Sigmoid colon (tissue), 7 donors: Measurements from ENCODE around the gene CFAP61. TPM values are rescaled to one million over a fixed set of nuclear protein-coding genes. Genes with fewer than 3 reads are reported as not detected.

Experiments used
- DNase-seq: peaks from one replicate; pipeline ENCODE4 v3.0.0-alpha.2; 2019
- H3K27ac ChIP-seq, 4 donors: fragments of 200-600 bp; sonication (generic); one replicate each; pipeline ENCODE4 v1.5.1; 2016 to 2019; ENCODE audit warnings: mild to moderate bottlenecking in 1 of 4
- H3K27me3 ChIP-seq, 3 donors: fragments of 200-600 bp; sonication (generic); one replicate each; pipeline ENCODE4 v1.5.1; 2019; ENCODE audit warnings: mild to moderate bottlenecking in 1 of 3
- H3K36me3 ChIP-seq, 4 donors: fragments of 200-600 bp; sonication (generic); one replicate each; pipeline ENCODE4 v1.5.1; 2016 to 2019
- H3K4me1 ChIP-seq, 4 donors: fragments of 200-600 bp; sonication (generic); one replicate each; pipeline ENCODE4 v1.5.1; 2017 to 2019
- H3K4me3 ChIP-seq, 4 donors: fragments of 200-600 bp; sonication (generic); one replicate each; pipeline ENCODE4 v1.5.1; 2017 to 2019; ENCODE audit warnings: mild to moderate bottlenecking in 2 of 4, moderate library complexity in 1 of 4
- H3K9me3 ChIP-seq, 4 donors: fragments of 200-600 bp in 3 of 4; sonication (generic) in 3 of 4; one replicate each; pipeline versions ENCODE4 v1.5.1 to v1.6.1; 2013 to 2019
- EP300 ChIP-seq, 4 donors: sonication (generic); formaldehyde crosslinking; IDR thresholded peaks; one replicate each; pipeline ENCODE4 v1.6.1; 2017; ENCODE audit warnings: antibody characterized with exemption in 4 of 4
- POLR2A ChIP-seq, 2 donors: fragments of 450-650 bp; IDR thresholded peaks; one replicate each; pipeline ENCODE4 v1.6.1; 2016; ENCODE audit warnings: antibody characterized with exemption in 2 of 2, mild to moderate bottlenecking in 2 of 2, moderate library complexity in 2 of 2
- POLR2AphosphoS5 ChIP-seq, 4 donors: sonication (generic); formaldehyde crosslinking; IDR thresholded peaks; one replicate each; pipeline ENCODE4 v1.6.1; 2017; ENCODE audit warnings: antibody characterized with exemption in 4 of 4
- WGBS, 2 donors: extraction: QIAGEN DNeasy Blood & Tissue Kit; methylation state at CpG; one replicate each; pipeline ENCODE4 v1.1.7; 2013; 5-methylcytosine and 5-hydroxymethylcytosine counted together
- intact Hi-C: fragments of 100-400 bp; cut with DNase I; formaldehyde crosslinking; loops from one replicate; pipeline ENCODE4 v1.15.1; 2023
- polyA plus RNA-seq, 3 donors: library from polyadenylated mRNA; stranded (reverse); fragments of 200-250 nt; gene quantifications; one replicate each; pipeline ENCODE4 v1.2.3, GENCODE V29; 2013
- total RNA-seq, 4 donors: library from RNA; depleted of rRNA; stranded (reverse); fragments of >200 nt; gene quantifications; one replicate each; pipeline ENCODE4 v1.1.0, GENCODE V29; 2016
- TF ChIP-seq, protein P1 (sequence below), 4 experiments: fragments of 450-650 bp in 3 of 4; fragments of 200-600 bp in 1 of 4; IDR thresholded peaks; one replicate each; pipeline ENCODE4 v1.5.1; 2016 to 2019; ENCODE audit warnings: antibody characterized with exemption in 4 of 4, mild to moderate bottlenecking in 3 of 4, moderate library complexity in 2 of 4
- donor health status: healthy with polysubstance abuse.
- donor health status: Bipolar disorder and iron deficiency.
- donor health status: healthy.

The CFAP61 gene
- total and polyA plus RNA-seq, 7 donors: 0.15 to 2.0 (median 0.44) TPM; not detected in 3

DNA sequence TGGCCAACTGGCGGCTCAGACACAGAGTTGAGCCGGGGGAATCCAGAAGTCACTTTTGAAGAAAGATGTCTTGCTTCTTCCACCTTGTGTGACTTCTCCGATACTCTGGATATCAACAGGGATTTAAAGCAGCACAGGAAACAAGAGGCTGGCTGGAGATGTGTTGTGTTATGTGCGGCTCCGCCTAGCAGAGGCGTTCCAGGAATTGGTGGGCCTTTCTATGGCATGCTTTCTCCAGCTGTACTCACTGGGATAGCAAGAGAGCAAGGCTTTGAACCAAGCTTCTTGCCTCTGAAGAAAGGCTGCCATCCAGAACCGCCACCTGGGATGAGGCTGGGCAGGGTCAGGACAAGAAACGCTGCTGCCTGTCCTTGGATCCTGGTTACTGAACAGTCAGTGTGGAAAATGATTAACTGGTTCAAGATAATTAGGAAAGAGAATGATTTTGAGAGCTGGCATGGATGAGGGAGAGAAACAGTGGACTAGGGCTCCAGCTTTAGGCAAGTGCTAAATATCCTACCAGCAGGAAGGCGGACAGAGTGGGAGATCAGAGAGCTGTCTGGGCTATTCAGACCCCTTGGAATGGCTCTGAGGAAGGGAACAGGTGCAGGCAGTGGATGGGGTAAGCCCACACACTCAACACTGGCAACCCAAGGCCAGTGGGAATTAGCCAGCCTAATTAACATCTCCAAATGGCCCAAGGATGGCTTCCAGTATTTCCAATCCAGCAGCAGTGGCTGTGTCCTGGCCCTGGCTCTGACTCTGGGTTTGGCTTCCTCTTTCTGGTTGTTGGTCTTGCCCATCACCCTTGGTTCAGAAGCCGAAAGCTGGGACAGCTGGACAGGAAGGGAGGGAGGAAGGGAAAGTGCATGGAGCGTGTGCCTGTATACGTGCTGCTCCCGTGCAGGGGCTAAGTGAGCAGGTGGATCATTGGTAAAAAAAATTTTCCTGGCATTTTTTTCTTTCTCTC is 347.5 kb downstream of the CFAP61 start:
- Histone ChIP-seq H3K4me3 (no peak overlapping the region), H3K4me1 (no peaks in the 10 kb centered on the region), H3K36me3 (no peaks in the 10 kb centered on the region), H3K27me3 (no peaks in the 10 kb centered on the region), H3K27ac (no peak overlapping the region), H3K9me3 (no peaks in the 10 kb centered on the region)
- no peak for DNase-seq
- intact Hi-C loops: no loop called here
- 82 to 88% methylated on average over 13 of the region's 13 CpGs for WGBS, 2 donors
- TF ChIP-seq, protein P1, sequence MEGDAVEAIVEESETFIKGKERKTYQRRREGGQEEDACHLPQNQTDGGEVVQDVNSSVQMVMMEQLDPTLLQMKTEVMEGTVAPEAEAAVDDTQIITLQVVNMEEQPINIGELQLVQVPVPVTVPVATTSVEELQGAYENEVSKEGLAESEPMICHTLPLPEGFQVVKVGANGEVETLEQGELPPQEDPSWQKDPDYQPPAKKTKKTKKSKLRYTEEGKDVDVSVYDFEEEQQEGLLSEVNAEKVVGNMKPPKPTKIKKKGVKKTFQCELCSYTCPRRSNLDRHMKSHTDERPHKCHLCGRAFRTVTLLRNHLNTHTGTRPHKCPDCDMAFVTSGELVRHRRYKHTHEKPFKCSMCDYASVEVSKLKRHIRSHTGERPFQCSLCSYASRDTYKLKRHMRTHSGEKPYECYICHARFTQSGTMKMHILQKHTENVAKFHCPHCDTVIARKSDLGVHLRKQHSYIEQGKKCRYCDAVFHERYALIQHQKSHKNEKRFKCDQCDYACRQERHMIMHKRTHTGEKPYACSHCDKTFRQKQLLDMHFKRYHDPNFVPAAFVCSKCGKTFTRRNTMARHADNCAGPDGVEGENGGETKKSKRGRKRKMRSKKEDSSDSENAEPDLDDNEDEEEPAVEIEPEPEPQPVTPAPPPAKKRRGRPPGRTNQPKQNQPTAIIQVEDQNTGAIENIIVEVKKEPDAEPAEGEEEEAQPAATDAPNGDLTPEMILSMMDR (IDR thresholded peaks at IDR 0.05): no peak
- TF ChIP-seq EP300 (IDR thresholded peaks at IDR 0.05): no peak

DNA sequence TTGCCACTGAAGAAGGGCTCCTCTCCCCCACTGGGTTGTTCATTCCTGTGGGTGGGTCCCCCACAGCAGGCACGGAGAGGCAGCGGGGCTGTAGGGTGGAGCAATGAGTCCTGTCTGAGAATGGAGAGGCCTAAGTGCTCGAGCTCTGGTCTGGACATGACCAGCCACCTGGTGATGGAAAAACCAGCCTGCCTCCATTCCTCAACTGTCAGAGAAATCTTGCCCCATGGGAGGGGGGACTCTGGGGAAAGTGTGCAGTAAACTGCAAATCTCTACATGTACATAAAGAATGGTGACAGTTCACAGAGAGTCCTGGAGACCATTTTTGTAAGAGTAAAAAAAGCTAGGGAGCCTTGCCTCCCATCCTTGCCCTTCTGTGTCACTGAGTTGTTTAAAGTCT is 349.7 kb downstream of the CFAP61 start:
- 90 to 96% methylated on average over 3 of the region's 3 CpGs for WGBS, 2 donors
- intact Hi-C loops: no loop called here
- Histone ChIP-seq H3K9me3 (no peaks in the 10 kb centered on the region), H3K27me3 (no peaks in the 10 kb centered on the region), H3K36me3 (no peaks in the 10 kb centered on the region), H3K4me3 (no peak overlapping the region), H3K27ac (no peak overlapping the region), H3K4me1 (no peaks in the 10 kb centered on the region)
- no peak for DNase-seq
- TF ChIP-seq EP300 (IDR thresholded peaks at IDR 0.05) (no peak), POLR2AphosphoS5 (IDR thresholded peaks at IDR 0.05) (no peak), POLR2A (IDR thresholded peaks at IDR 0.05) (no peak)
- TF ChIP-seq, protein P1 (IDR thresholded peaks at IDR 0.05): no peak

DNA sequence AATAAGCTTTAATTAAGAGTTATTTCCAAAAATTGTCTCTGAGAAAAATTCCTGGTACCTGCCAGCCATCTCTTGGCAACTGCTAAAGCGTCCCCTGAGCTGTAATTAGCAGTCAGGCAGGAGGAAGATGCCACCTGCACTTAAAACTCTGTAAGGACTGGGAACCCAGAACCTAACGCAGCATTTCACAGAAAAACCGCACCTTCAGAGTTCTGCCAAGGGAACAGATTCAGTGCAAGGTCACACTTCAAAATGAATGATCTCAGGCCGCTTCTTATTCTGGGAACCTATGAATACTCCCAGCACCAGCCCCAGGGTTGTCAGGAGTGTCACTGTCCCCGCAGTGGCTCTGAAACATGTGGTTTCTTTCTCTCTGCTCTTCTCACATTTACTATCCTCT is 352.3 kb downstream of the CFAP61 start:
- DNase-seq: no peak
- H3K4me1 ChIP-seq: no peaks in the 10 kb centered on the region
- intact Hi-C loops: no loop called here
- no peaks in the 10 kb centered on the region for H3K9me3 ChIP-seq
- H3K27ac ChIP-seq: no peak overlapping the region
- 92 to 95% methylated on average over 5 of the region's 5 CpGs for WGBS, 2 donors
- no peaks in the 10 kb centered on the region for H3K36me3 ChIP-seq
- H3K27me3 ChIP-seq: no peaks in the 10 kb centered on the region
- H3K4me3 ChIP-seq: no peak overlapping the region
- TF ChIP-seq EP300 (IDR thresholded peaks at IDR 0.05) (no peak), POLR2AphosphoS5 (IDR thresholded peaks at IDR 0.05) (no peak), POLR2A (IDR thresholded peaks at IDR 0.05) (no peak)
- TF ChIP-seq, protein P1 (IDR thresholded peaks at IDR 0.05): no peak

- intact Hi-C loops: no loop called here
- Histone ChIP-seq H3K4me3 (no peak overlapping the region), H3K27ac (no peak overlapping the region), H3K36me3 (no peaks in the 10 kb centered on the region), H3K9me3 (no peaks in the 10 kb centered on the region), H3K27me3 (no peaks in the 10 kb centered on the region), H3K4me1 (no peaks in the 10 kb centered on the region)
- DNase-seq: no peak
- no peak for TF ChIP-seq POLR2AphosphoS5 (IDR thresholded peaks at IDR 0.05)
- 86 to 92% methylated on average over 10 of the region's 10 CpGs for WGBS, 2 donors
Measured at GRCh38 chr20:20405623-20406022, 353.3 kb downstream of the CFAP61 start.

DNA sequence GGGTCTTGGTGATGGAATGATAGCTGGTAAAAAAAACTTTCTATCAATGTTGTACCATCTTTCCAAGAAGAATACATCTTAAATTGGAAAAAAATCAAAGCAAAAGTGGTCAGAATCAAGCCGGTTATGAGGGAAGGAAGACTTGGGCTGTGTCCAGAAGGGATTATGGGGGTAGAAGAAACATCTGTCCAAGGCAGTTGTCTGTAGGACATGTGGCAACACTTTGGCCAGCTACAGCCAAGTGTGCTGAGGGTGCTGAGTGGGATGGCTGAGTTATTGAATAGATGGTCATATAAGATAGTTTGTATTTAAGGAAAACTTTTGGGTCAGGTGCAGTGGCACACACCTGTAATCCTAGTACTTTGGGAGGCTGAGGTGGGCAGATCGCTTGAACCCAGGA is 354.0 kb downstream of the CFAP61 start:
- no peaks in the 10 kb centered on the region for H3K27me3 ChIP-seq
- no peak for DNase-seq
- H3K36me3 ChIP-seq: peaks cover 0 to under 1% (median 0%) of the 10 kb centered on the region in 4 donors
- H3K4me1 ChIP-seq: no peaks in the 10 kb centered on the region
- 85 to 89% methylated on average over 2 of the region's 2 CpGs for whole genome bisulfite sequencing, 2 donors
- intact Hi-C loops: no loop called here
- no peaks in the 10 kb centered on the region for H3K9me3 ChIP-seq
- TF ChIP-seq, protein P1 (IDR thresholded peaks at IDR 0.05): no peak
- no peak for TF ChIP-seq EP300 (IDR thresholded peaks at IDR 0.05)
- TF ChIP-seq POLR2AphosphoS5 (IDR thresholded peaks at IDR 0.05): no peak
- TF ChIP-seq POLR2A (IDR thresholded peaks at IDR 0.05): no peak
- no peak overlapping the region for H3K4me3 ChIP-seq
- no peak overlapping the region for H3K27ac ChIP-seq
